ENCODE results near the gene LPCAT2.

LPCAT2 gene

GRCh38 chr16:55482056-55482455 is 26.8 kb upstream of the LPCAT2 start:
- DNase-seq = no peak

GRCh38 chr16:55487048-55487803 is 21.6 kb upstream of the LPCAT2 start:
- DNase-seq = no peak

- DNase-seq = no peak
These were observed 20.6 kb upstream of the LPCAT2 start for GRCh38 chr16:55488306-55488705.

- no peak for DNase-seq
These were observed 19.5 kb upstream of the LPCAT2 start for GRCh38 chr16:55489119-55489955.

- DNase-seq = no peak
These were observed 19.0 kb upstream of the LPCAT2 start for GRCh38 chr16:55489956-55490265.

GRCh38 chr16:55490301-55490700 is 18.6 kb upstream of the LPCAT2 start:
- DNase-seq = no peak

- DNase-seq = no peak
These were observed 17.2 kb upstream of the LPCAT2 start for GRCh38 chr16:55491691-55492090.

GRCh38 chr16:55492756-55493380 is 16.0 kb upstream of the LPCAT2 start:
- DNase-seq = no peak

GRCh38 chr16:55494994-55495421 is 13.9 kb upstream of the LPCAT2 start:
- no peak for DNase-seq

GRCh38 chr16:55495616-55496289 is 13.1 kb upstream of the LPCAT2 start:
- DNase-seq = no peak

GRCh38 chr16:55496509-55497145 is 12.2 kb upstream of the LPCAT2 start:
- DNase-seq = no peak

GRCh38 chr16:55497558-55497957 is 11.3 kb upstream of the LPCAT2 start:
- DNase-seq = no peak

GRCh38 chr16:55498101-55498500 is 10.8 kb upstream of the LPCAT2 start:
- DNase-seq = no peak

GRCh38 chr16:55499281-55499680 is 9.6 kb upstream of the LPCAT2 start:
- DNase-seq = no peak

GRCh38 chr16:55499951-55500529 is 8.8 kb upstream of the LPCAT2 start:
- no peak for DNase-seq

- DNase-seq = no peak
These were observed 8.3 kb upstream of the LPCAT2 start for GRCh38 chr16:55500530-55501011.

GRCh38 chr16:55501549-55502322 is 7.1 kb upstream of the LPCAT2 start:
- no peak for DNase-seq

GRCh38 chr16:55502801-55503366 is 6.0 kb upstream of the LPCAT2 start:
- peak; percentile 42 for DNase-seq

- DNase-seq = no peak
These were observed 4.9 kb upstream of the LPCAT2 start for GRCh38 chr16:55503726-55504550.
